Transverse colon (tissue), 4 donors: Measurements from ENCODE around the gene LMF1. TPM values are rescaled to one million over a fixed set of nuclear protein-coding genes. Genes with fewer than 3 reads are reported as not detected.

Experiments
- DNase-seq: peaks from one replicate; pipeline ENCODE4 v3.0.0-alpha.2; 2019
- H3K27ac ChIP-seq, 4 donors: fragments of 200-600 bp; sonication (generic); 2 replicates each; pipeline ENCODE4 v1.5.1; 2016 to 2018; ENCODE audit warnings: inconsistent platforms in 4 of 4
- H3K27me3 ChIP-seq: fragments of 200-600 bp; sonication (generic); 2 replicates; pipeline ENCODE4 v1.5.1; 2017; ENCODE audit warnings: inconsistent platforms
- H3K36me3 ChIP-seq, 4 donors: fragments of 200-600 bp; sonication (generic); 2 replicates each; pipeline ENCODE4 v1.5.1; 2017 to 2019; ENCODE audit warnings: inconsistent platforms in 4 of 4
- H3K4me1 ChIP-seq, 4 donors: fragments of 200-600 bp; sonication (generic); 2 replicates each; pipeline ENCODE4 v1.5.1; 2017 to 2020; ENCODE audit warnings: inconsistent platforms in 4 of 4
- H3K4me3 ChIP-seq, 4 donors: fragments of 200-600 bp; sonication (generic); 1 replicate in 1 of 4; 2 replicates in 3 of 4; pipeline versions ENCODE4 v1.5.1 to v1.6.1; 2017 to 2019; ENCODE audit warnings: inconsistent platforms in 4 of 4
- H3K9me3 ChIP-seq, 2 donors: fragments of 200-600 bp; sonication (generic); 2 replicates each; pipeline ENCODE4 v1.5.1; 2017 to 2019; ENCODE audit warnings: inconsistent platforms in 2 of 2
- EP300 ChIP-seq: sonication (generic); formaldehyde crosslinking; IDR thresholded peaks from one replicate; pipeline ENCODE4 v1.6.1; 2017; ENCODE audit warnings: antibody characterized with exemption, low read depth
- POLR2A ChIP-seq: fragments of 450-650 bp; IDR thresholded peaks from one replicate; pipeline ENCODE4 v1.6.1; 2016; ENCODE audit warnings: antibody characterized with exemption, mild to moderate bottlenecking, moderate library complexity
- POLR2AphosphoS5 ChIP-seq, 3 donors: sonication (generic); formaldehyde crosslinking; IDR thresholded peaks; one replicate each; pipeline ENCODE4 v1.6.1; 2016; ENCODE audit warnings: antibody characterized with exemption in 3 of 3
- WGBS, 2 donors: methylation state at CpG; one replicate each; pipeline ENCODE4 v1.1.5; 2018; ENCODE audit warnings: low coverage in 1 of 2; 5-methylcytosine and 5-hydroxymethylcytosine counted together
- in situ Hi-C, 4 donors: fragments of 200-750 bp; cut with MboI; loops; one replicate each; pipeline versions ENCODE4 v1.15.0 to v1.15.1; 2017; ENCODE audit warnings: low sequenced_read_pairs in 3 of 4, low pct_ligation_motif_present in 1 of 4, low pct_unique_long_range_greater_than_20kb in 1 of 4
- intact Hi-C: fragments of 100-400 bp; cut with DNase I; formaldehyde crosslinking; loops from one replicate; pipeline ENCODE4 v1.15.1; 2023; ENCODE audit warnings: low total_unique reads
- total RNA-seq, 4 donors: library from RNA; depleted of rRNA; stranded (reverse); fragments of >200 nt; gene quantifications; one replicate each; pipeline ENCODE4 v1.1.0, GENCODE V29; 2016
- TF ChIP-seq, protein P1 (sequence below), 5 experiments: fragments of 200-600 bp in 3 of 5; fragments of 450-650 bp in 2 of 5; sonication (generic) in 3 of 5; IDR thresholded peaks; 1 replicate in 2 of 5; 2 replicates in 3 of 5; pipeline ENCODE4 v1.5.1; 2016 to 2017; ENCODE audit warnings: antibody characterized with exemption in 5 of 5, inconsistent platforms in 3 of 5, mild to moderate bottlenecking in 2 of 5, moderate library complexity in 1 of 5

The LMF1 gene
- total RNA-seq, 4 donors from 2014 or later = 15.9 to 34.8 (median 19.6) TPM

DNA sequence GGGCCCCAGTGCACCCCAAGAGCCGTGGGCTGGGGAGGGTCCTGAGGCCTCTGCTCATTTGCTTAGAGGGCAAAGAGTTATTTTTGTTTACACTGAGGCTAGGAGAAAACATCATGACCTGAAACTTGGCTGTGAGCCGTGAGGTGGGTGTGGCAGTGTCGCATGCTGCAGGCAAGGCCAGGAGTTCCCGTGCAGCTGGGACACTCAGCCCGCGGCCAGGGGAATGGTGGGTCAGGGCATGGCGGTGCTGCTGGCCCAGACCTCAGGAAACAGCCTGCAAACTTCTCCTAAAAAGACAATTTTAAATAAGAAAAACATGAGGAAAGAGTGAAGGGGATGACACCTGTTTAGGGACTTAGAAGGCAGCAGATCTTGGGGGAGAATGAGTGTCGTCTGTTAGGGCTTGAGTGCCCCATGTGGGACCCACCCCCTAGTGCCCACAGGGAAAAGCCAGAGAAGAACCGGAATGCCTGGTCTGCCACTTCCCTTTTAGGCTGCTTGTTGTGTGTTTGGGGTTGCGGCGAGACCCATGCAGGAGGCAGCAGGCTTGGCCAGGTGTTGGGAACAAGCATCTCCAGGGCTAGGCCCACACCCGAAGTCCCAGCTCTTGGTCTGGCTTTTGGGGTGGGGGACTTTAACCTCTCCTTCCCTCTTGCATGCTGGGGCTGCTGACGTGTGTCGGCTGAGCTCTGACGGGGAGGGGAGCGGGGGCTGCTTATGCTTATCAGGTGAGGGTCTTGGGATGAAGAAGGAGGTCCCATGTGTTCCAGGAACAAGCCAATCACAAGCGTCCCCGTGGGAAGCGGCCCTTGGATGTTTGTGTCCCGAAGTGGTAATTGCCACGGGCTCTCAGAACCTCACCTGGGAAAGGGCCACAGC, 89.3 kb downstream of the LMF1 start:
- TF ChIP-seq POLR2A (no peak), EP300 (no peak), POLR2AphosphoS5 (IDR thresholded peaks at IDR 0.05) (no peak)
- TF ChIP-seq, protein P1, sequence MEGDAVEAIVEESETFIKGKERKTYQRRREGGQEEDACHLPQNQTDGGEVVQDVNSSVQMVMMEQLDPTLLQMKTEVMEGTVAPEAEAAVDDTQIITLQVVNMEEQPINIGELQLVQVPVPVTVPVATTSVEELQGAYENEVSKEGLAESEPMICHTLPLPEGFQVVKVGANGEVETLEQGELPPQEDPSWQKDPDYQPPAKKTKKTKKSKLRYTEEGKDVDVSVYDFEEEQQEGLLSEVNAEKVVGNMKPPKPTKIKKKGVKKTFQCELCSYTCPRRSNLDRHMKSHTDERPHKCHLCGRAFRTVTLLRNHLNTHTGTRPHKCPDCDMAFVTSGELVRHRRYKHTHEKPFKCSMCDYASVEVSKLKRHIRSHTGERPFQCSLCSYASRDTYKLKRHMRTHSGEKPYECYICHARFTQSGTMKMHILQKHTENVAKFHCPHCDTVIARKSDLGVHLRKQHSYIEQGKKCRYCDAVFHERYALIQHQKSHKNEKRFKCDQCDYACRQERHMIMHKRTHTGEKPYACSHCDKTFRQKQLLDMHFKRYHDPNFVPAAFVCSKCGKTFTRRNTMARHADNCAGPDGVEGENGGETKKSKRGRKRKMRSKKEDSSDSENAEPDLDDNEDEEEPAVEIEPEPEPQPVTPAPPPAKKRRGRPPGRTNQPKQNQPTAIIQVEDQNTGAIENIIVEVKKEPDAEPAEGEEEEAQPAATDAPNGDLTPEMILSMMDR (IDR thresholded peaks at IDR 0.05) = no peak
- Histone ChIP-seq H3K27ac (no peak overlapping the region), H3K27me3 (no peaks in the 10 kb centered on the region), H3K36me3 (peaks cover 0 to 7% (median 3%) of the 10 kb centered on the region in 4 donors), H3K9me3 (peaks cover 11 to 13% of the 10 kb centered on the region in 2 donors), H3K4me3 (no peak overlapping the region), H3K4me1 (no peaks in the 10 kb centered on the region)
- WGBS, 2 donors = 71 to 78% methylated on average over 9 to 21 of the region's 21 CpGs
- in situ Hi-C loops = no loop called here
- intact Hi-C loops = no loop called here
- no peak for DNase-seq

DNA sequence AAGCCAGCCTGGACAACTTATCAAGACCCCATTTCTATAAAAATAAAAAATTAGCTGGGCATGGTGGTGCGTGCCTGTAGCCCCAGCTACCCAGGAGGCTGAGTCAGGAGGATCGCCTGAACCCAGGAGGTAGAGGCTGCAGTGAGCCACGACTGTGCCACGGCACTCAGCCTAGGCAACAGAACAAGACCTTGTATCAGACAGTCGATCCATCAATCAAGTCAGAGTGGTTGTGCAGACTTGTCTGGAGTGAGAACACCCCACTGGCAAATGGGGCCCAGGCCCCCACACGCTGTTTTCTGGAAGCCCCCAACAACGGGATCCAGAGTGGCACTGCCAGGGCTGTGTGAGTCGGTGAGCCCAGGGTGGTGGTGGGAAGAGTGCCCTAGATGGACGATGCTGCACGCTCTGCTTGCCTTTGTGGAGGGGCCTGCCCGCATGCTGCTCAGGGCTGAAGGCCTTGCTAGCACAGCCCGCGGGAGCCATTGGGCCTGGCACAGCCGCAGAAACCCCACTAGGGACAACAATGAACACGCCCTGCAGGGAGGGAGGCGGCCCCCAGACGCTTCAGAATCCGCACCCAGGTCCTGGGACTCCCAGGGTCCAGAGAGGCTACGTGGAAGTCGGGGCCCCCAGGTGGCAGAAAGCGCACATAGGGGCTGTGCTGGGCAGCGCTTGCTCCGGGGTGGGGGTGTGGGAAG, 90.2 kb downstream of the LMF1 start:
- 90% methylated on average over 20 of the region's 23 CpGs; no CpG with 5 or more reads in 1 of the 2 donors for WGBS, 2 donors
- no peak overlapping the region for H3K27ac ChIP-seq
- intact Hi-C loops (no loop called here), in situ Hi-C loops (no loop called here)
- no peaks in the 10 kb centered on the region for H3K27me3 ChIP-seq
- no peaks in the 10 kb centered on the region for H3K4me1 ChIP-seq
- TF ChIP-seq POLR2A = no peak
- TF ChIP-seq EP300 = no peak
- TF ChIP-seq, protein P1 (IDR thresholded peaks at IDR 0.05) = no peak
- no peak for TF ChIP-seq POLR2AphosphoS5 (IDR thresholded peaks at IDR 0.05)
- H3K9me3 ChIP-seq = peaks cover 11 to 13% of the 10 kb centered on the region in 2 donors
- no peak for DNase-seq
- H3K4me3 ChIP-seq = no peak overlapping the region
- peaks cover 0 to 7% (median 3%) of the 10 kb centered on the region in 4 donors for H3K36me3 ChIP-seq

DNA sequence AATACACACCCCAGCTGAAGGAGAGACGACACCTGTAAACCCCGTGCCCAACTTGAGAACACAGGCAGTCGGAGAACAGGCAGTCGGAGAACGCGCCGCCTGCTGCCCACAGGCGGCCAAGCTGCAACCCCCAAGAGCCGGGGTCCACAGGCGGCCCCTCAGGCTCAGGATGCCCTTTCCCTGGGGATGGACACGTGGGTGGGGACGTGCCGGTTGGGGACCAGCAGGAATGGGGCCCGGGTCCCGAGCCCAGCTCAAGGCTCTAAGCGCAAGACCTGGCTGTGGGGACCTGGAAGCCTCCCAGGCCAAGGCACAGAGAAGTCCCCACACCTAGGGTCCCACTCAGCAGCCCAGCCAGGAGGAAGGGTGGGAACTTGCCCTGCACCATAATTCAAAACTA, 90.8 kb downstream of the LMF1 start:
- TF ChIP-seq POLR2A = no peak
- no peak for TF ChIP-seq EP300
- TF ChIP-seq, protein P1 (IDR thresholded peaks at IDR 0.05) = no peak
- TF ChIP-seq POLR2AphosphoS5 (IDR thresholded peaks at IDR 0.05) = no peak
- Histone ChIP-seq H3K27me3 (no peaks in the 10 kb centered on the region), H3K9me3 (peaks cover 7 to 10% of the 10 kb centered on the region in 2 donors), H3K27ac (no peak overlapping the region), H3K4me3 (no peak overlapping the region), H3K4me1 (no peaks in the 10 kb centered on the region), H3K36me3 (peaks cover 0 to 7% (median 3%) of the 10 kb centered on the region in 4 donors)
- in situ Hi-C loops = no loop called here
- intact Hi-C loops = no loop called here
- 98% methylated on average over 16 of the region's 16 CpGs; no CpG with 5 or more reads in 1 of the 2 donors for WGBS, 2 donors
- no peak for DNase-seq

DNA sequence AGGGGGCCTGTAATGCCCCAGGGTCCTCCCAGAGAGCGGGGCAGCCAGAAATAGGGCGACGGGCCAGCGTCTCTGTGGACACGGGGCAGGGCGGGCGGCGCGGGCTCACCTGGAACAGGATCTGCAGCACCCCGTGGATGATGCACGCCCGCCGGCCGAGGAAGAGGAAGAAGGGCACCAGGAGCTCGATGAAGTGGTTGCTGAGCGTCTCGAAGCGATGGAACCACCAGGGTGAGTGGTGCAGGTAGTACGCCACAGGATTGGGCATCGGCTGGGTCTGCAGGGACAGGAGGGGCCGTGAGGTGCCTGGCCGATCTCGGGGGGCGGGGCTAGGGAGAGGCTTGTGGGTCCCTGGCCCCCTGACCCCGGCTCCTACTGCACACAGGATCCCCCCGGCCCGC, 91.3 kb downstream of the LMF1 start:
- intact Hi-C loops = no loop called here
- 94% methylated on average over 27 of the region's 27 CpGs; no CpG with 5 or more reads in 1 of the 2 donors for WGBS, 2 donors

More for the DNA sequence above, 91.3 kb downstream of the LMF1 start:
- Histone ChIP-seq H3K27me3 (no peaks in the 10 kb centered on the region), H3K9me3 (peaks cover 2 to 4% of the 10 kb centered on the region in 2 donors), H3K4me3 (no peak overlapping the region), H3K4me1 (no peaks in the 10 kb centered on the region), H3K27ac (no peak overlapping the region), H3K36me3 (peaks cover 0 to 3% (median 1%) of the 10 kb centered on the region in 4 donors)
- no peak for DNase-seq
- in situ Hi-C loops = no loop called here
- TF ChIP-seq POLR2AphosphoS5 (IDR thresholded peaks at IDR 0.05) (no peak), EP300 (no peak), POLR2A (no peak)
- TF ChIP-seq, protein P1 (IDR thresholded peaks at IDR 0.05) = no peak
